PC-9 (cell line): ENCODE measurements around the gene NCAN. TPM values are rescaled to one million over a fixed set of nuclear protein-coding genes. Genes with fewer than 3 reads are reported as not detected.

Experiments
- Bru-seq: library from RNA; stranded (reverse); fragments of 400-500 nt; gene quantifications from one replicate; lab custom pipeline; 2021; lab: Mats Ljungman, UMichigan
- BruChase-seq, 2 experiments: library from RNA; stranded (reverse); fragments of 400-500 nt; gene quantifications; one replicate each; lab custom pipeline; 2021; lab: Mats Ljungman, UMichigan
- BruUV-seq: library from RNA; stranded (reverse); fragments of 400-500 nt; replicated peaks from 2 replicates; lab custom pipeline; 2021; lab: Mats Ljungman, UMichigan
- CTCF ChIA-PET: fragments of 300-600 bp; sonication (Branson Sonifier 250); formaldehyde crosslinking; loops from one replicate; lab custom pipeline; 2022; ENCODE audit warnings: antibody characterized with exemption; lab: Charles Lee
- POLR2A ChIA-PET: fragments of 300-600 bp; sonication (Branson Sonifier 250); formaldehyde crosslinking; loops from one replicate; lab custom pipeline; 2022; ENCODE audit warnings: antibody characterized with exemption; ENCODE audit not compliant: unreplicated experiment; lab: Charles Lee
- DNase-seq, 2 experiments: peaks; one replicate each; pipeline versions ENCODE4 v3.0.0 to v3.0.0-alpha.2; 2015 to 2022; ENCODE audit warnings: mixed read lengths in 1 of 2
- H2AFZ ChIP-seq: fragments of 200-600 bp; sonication (generic); 2 replicates; pipeline ENCODE4 v1.8.1; 2017; ENCODE audit warnings: antibody characterized with exemption
- H3F3A ChIP-seq: fragments of 200-600 bp; sonication (generic); 2 replicates; pipeline ENCODE4 v1.8.1; 2017; ENCODE audit warnings: antibody characterized with exemption, mild to moderate bottlenecking, low read depth; ENCODE audit not compliant: insufficient read depth
- H3K27ac ChIP-seq: fragments of 200-600 bp; sonication (generic); 2 replicates; pipeline ENCODE4 v1.6.1; 2016; ENCODE audit warnings: mixed run types
- H3K27me3 ChIP-seq: fragments of 200-600 bp; sonication (generic); 2 replicates; pipeline ENCODE4 v1.6.1; 2016; ENCODE audit warnings: low read depth, mixed run types; ENCODE audit not compliant: insufficient read depth
- H3K36me3 ChIP-seq: fragments of 200-600 bp; sonication (generic); 2 replicates; pipeline ENCODE4 v1.6.1; 2016; ENCODE audit warnings: low read depth, mixed run types
- H3K4me1 ChIP-seq: fragments of 200-600 bp; sonication (generic); replicated peaks from 2 replicates; pipeline ENCODE4 v1.6.1; 2016; ENCODE audit warnings: mixed run types; ENCODE audit not compliant: insufficient read depth
- H3K4me2 ChIP-seq: fragments of 200-600 bp; sonication (generic); 2 replicates; pipeline ENCODE4 v1.6.1; 2017; ENCODE audit warnings: mixed run types
- H3K4me3 ChIP-seq: fragments of 200-600 bp; sonication (generic); 2 replicates; pipeline ENCODE4 v1.6.1; 2016; ENCODE audit warnings: mixed run types
- H3K79me2 ChIP-seq: fragments of 200-600 bp; sonication (generic); 2 replicates; pipeline ENCODE4 v1.6.1; 2017; ENCODE audit warnings: low read depth, mixed run types
- H3K9me2 ChIP-seq: fragments of 200-600 bp; sonication (generic); 2 replicates; pipeline ENCODE4 v1.8.1; 2017; ENCODE audit warnings: mild to moderate bottlenecking; ENCODE audit not compliant: insufficient read depth
- H3K9me3 ChIP-seq: fragments of 200-600 bp; sonication (generic); 2 replicates; pipeline ENCODE4 v1.8.1; 2016; ENCODE audit warnings: low read depth; ENCODE audit not compliant: insufficient read depth
- H4K20me1 ChIP-seq: fragments of 200-600 bp; sonication (generic); 2 replicates; pipeline ENCODE4 v1.8.1; 2017; ENCODE audit not compliant: insufficient read depth
- EZH2 ChIP-seq: fragments of 200-600 bp; sonication (generic); IDR thresholded peaks from 2 replicates; pipeline ENCODE4 v1.8.0; 2017; ENCODE audit warnings: antibody characterized with exemption, low read depth
- intact Hi-C: fragments of 100-400 bp; cut with micrococcal nuclease; formaldehyde crosslinking; loops from one replicate; pipeline ENCODE4 v1.10.0; 2022; ENCODE audit not compliant: unreplicated experiment
- long read RNA-seq: library from polyadenylated mRNA; stranded (forward); transcript quantifications from one replicate; pipeline ENCODE4 v2.0.0, GENCODE V29; 2022
- total RNA-seq: library from RNA; stranded (reverse); gene quantifications from 2 replicates; pipeline ENCODE4 v1.2.3, GENCODE V29; 2021
- TF ChIP-seq, protein P1 (sequence below): fragments of 200-600 bp; sonication (generic); conservative IDR thresholded peaks from 2 replicates; pipeline ENCODE4 v1.6.1; 2017; ENCODE audit warnings: mixed run types, antibody characterized with exemption, mild to moderate bottlenecking, moderate library complexity

NCAN gene
- not detected in 2 replicates for total RNA-seq
- Bru-seq, nascent RNA = not detected
- percentile 2 among the genes with signal in this experiment for BruChase-seq, experiment 1, labeled RNA remaining after a 2-hour chase
- percentile 3 among the genes with signal in this experiment for BruChase-seq, experiment 2, labeled RNA remaining after a 6-hour chase
- long read RNA-seq = 0 reads

DNA sequence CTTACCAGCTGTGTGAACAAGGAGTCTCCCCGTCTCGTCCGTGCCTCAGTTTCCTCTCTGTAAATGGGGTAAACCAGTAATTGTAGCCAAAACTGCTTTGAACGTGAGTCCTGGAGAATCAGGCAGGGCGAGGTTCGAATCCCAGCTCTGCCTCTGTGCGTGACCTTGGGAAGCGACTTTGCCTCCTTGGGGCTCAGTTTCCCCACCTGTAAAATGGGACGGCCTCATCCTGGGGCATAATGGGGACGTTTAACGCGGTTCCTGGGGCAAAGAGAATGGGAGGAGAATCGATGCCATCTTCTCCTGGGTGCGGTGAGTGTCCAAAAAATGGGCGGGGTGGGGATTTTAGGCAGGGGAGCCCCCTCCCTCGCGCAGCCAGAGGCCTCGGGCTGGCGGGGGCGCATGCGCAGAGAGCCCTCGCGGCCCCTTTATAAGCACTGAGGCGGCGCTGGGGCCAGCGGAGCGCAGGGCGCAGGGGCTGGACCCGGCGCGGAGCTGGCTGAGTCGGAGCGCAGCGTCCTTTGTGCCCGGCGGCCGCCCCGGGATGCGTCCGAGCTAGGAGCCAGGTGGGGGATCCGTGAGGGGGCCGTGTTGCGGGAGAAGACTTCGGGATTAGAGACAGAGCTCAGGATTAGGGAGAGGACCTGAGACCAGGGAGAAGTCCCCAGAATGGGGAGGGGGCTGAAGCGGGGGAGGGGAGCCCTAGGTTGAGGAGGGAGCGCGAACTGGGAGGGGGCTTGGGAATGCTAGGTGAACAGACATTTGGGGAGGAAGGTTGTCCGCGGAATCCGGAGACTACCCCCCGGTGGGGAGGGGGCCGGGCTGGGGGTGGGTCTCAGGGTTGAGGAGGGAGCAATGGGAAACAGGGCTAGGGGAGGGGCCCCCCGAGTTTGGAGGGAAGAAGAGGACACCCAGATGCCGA is at the start of gene NCAN:
Gene NCAN, plus strand, starts transcription at position 460 of the 922 bp plus-strand sequence. CDS start 4,996 bp downstream, outside the sequence.
- no peak for TF ChIP-seq EZH2
- TF ChIP-seq, protein P1, sequence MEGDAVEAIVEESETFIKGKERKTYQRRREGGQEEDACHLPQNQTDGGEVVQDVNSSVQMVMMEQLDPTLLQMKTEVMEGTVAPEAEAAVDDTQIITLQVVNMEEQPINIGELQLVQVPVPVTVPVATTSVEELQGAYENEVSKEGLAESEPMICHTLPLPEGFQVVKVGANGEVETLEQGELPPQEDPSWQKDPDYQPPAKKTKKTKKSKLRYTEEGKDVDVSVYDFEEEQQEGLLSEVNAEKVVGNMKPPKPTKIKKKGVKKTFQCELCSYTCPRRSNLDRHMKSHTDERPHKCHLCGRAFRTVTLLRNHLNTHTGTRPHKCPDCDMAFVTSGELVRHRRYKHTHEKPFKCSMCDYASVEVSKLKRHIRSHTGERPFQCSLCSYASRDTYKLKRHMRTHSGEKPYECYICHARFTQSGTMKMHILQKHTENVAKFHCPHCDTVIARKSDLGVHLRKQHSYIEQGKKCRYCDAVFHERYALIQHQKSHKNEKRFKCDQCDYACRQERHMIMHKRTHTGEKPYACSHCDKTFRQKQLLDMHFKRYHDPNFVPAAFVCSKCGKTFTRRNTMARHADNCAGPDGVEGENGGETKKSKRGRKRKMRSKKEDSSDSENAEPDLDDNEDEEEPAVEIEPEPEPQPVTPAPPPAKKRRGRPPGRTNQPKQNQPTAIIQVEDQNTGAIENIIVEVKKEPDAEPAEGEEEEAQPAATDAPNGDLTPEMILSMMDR = no peak
- Histone ChIP-seq H3F3A (no peaks in the 10 kb centered on the region), H3K9me2 (no peaks in the 10 kb centered on the region), H3K4me3 (no peak within 1 kb of the TSS), H3K79me2 (no peaks in the 10 kb centered on the region), H4K20me1 (no peaks in the 10 kb centered on the region; the same call in 1 of the 2 replicates), H3K27me3 (peaks cover 38% of the 10 kb centered on the region), H3K9me3 (no peaks in the 10 kb centered on the region), H2AFZ (no peak within 1 kb of the TSS), H3K4me2 (no peak within 1 kb of the TSS), H3K4me1 (no peaks in the 10 kb centered on the region), H3K27ac (no peak within 1 kb of the TSS), H3K36me3 (no peaks in the 10 kb centered on the region)
- POLR2A ChIA-PET = no interaction called here
- CTCF ChIA-PET = no interaction called here
- intact Hi-C loops = no loop called here
- DNase-seq = no peak
- BruUV-seq = no TSS peak

DNA sequence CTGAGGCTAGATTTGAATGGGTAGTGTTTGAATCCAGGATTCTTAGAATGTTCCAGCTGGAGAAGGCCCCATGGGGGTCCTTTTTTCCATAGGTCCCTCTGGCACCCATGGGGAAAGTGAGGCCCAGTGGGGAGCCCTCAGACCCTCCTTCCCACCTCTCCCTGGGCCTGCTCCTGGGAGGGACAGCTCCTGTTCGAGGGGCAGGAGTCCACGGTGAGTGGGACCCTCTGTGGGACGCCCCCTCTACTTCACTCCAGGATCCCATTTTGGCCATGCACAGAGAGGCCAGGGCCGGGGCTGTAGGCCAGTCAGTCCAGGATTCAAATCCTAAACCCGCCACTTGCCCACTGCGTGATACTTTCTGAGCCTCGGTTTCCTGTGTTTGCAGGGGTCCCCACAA is 49.3 kb upstream of the NCAN start:
- no TSS peak for BruUV-seq
- CTCF ChIA-PET = no interaction called here

DNA sequence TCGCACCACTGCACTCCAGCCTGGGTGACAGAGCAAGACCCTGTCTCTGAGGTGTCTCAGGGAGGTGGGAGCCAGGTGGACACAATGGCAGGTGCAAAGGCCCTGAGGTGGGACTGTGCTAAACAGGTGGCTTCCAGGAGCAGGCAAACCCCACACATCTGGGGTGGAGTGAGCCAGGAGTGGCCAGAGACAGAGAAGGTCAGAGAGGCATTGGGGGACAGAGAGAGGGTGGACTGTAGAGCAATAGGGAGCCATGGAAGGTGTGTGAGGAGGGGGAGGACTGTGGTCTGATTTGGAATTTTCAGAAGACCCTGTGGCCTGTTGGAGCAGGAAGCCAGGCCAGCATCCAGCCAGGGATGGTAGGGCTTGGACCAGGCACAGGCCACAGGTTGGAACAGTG is 46.4 kb upstream of the NCAN start:
- no peaks in the 10 kb centered on the region for H3K36me3 ChIP-seq
- CTCF ChIA-PET = no interaction called here
- intact Hi-C loops = no loop called here

More for the DNA sequence above, 49.3 kb upstream of the NCAN start:
- no peaks in the 10 kb centered on the region for H3K36me3 ChIP-seq
- POLR2A ChIA-PET = no interaction called here
- TF ChIP-seq, protein P1 = no peak
- TF ChIP-seq EZH2 = no peak
- H3K9me2 ChIP-seq = no peaks in the 10 kb centered on the region
- no peak overlapping the region for H3K27ac ChIP-seq
- no peak for DNase-seq
- H2AFZ ChIP-seq = no peak overlapping the region
- no peaks in the 10 kb centered on the region for H4K20me1 ChIP-seq
- H3K4me3 ChIP-seq = no peak overlapping the region
- H3K27me3 ChIP-seq = no peaks in the 10 kb centered on the region
- no peak overlapping the region for H3K4me2 ChIP-seq
- peaks cover 5% of the 10 kb centered on the region; the same call in 1 of the 2 replicates for H3F3A ChIP-seq
- intact Hi-C loops = no loop called here
- H3K9me3 ChIP-seq = no peaks in the 10 kb centered on the region
- no peaks in the 10 kb centered on the region for H3K4me1 ChIP-seq
- no peaks in the 10 kb centered on the region for H3K79me2 ChIP-seq

More for the DNA sequence above, 46.4 kb upstream of the NCAN start:
- Histone ChIP-seq H4K20me1 (no peaks in the 10 kb centered on the region), H3K27me3 (no peaks in the 10 kb centered on the region), H3K4me3 (no peak overlapping the region), H3F3A (peaks cover 5% of the 10 kb centered on the region; the same call in 1 of the 2 replicates), H2AFZ (no peak overlapping the region), H3K9me2 (no peaks in the 10 kb centered on the region), H3K27ac (no peak overlapping the region), H3K79me2 (no peaks in the 10 kb centered on the region), H3K4me1 (no peaks in the 10 kb centered on the region), H3K4me2 (no peak overlapping the region), H3K9me3 (no peaks in the 10 kb centered on the region)
- POLR2A ChIA-PET = no interaction called here
- DNase-seq = no peak
- no peak for TF ChIP-seq EZH2
- TF ChIP-seq, protein P1 = no peak
- BruUV-seq = no TSS peak
